H1 (cell line): ENCODE measurements around the gene S100A16. TPM values are rescaled to one million over a fixed set of nuclear protein-coding genes. Genes with fewer than 3 reads are reported as not detected.
"Not testable (repeated sequence)": the region's sequence is repeated elsewhere in the genome, so short reads cannot be mapped to it uniquely, and the experiment has no call there.

Source experiments
- CTCF ChIA-PET: fragments of 300-600 bp; sonication (Branson Sonifier 250); formaldehyde crosslinking; loops from one replicate; lab custom pipeline; 2021; ENCODE audit not compliant: partially characterized antibody; lab: Charles Lee
- POLR2A ChIA-PET: fragments of 300-600 bp; sonication (Branson Sonifier 250); formaldehyde crosslinking; loops from one replicate; lab custom pipeline; 2021; ENCODE audit warnings: inconsistent platforms; ENCODE audit not compliant: partially characterized antibody; lab: Charles Lee
- DNase-seq, 2 experiments: peaks; one replicate each; pipeline versions ENCODE4 v3.0.0 to v3.0.0-alpha.2; 2010 to 2022; ENCODE audit warnings: low spot score in 2 of 2, low read depth in 1 of 2, mixed read lengths in 1 of 2
- FAIRE-seq: peaks from 2 replicates; lab custom pipeline; 2011; peaks lifted over from hg19 to GRCh38; lab: Jason Lieb, UNC
- H2AFZ ChIP-seq: 2 replicates; pipeline ENCODE4 v1.8.1; 2012; ENCODE audit warnings: low read length, inconsistent platforms
- H2AK5ac ChIP-seq: 2 replicates; pipeline ENCODE4 v1.6.1; 2013; ENCODE audit warnings: low read depth, low read length
- H2BK120ac ChIP-seq: replicated peaks from 2 replicates; pipeline ENCODE3; 2013; ENCODE audit warnings: low read depth, low read length, inconsistent platforms
- H2BK12ac ChIP-seq: 2 replicates; pipeline ENCODE4 v1.6.1; 2013; ENCODE audit warnings: low read depth, low read length
- H2BK15ac ChIP-seq: 2 replicates; pipeline ENCODE4 v1.6.1; 2013; ENCODE audit warnings: low read length
- H2BK20ac ChIP-seq: 2 replicates; pipeline ENCODE4 v1.6.1; 2013; ENCODE audit warnings: low read length
- H2BK5ac ChIP-seq: 2 replicates; pipeline ENCODE4 v1.6.1; 2013; ENCODE audit warnings: low read depth, low read length
- H3K14ac ChIP-seq: 2 replicates; pipeline ENCODE4 v1.6.1; 2013; ENCODE audit warnings: inconsistent platforms; ENCODE audit not compliant: insufficient read length
- H3K18ac ChIP-seq: 2 replicates; pipeline ENCODE4 v1.6.1; 2013; ENCODE audit warnings: low read length; ENCODE audit errors: extremely low read depth
- H3K23ac ChIP-seq: 2 replicates; pipeline ENCODE4 v1.6.1; 2013; ENCODE audit warnings: inconsistent platforms; ENCODE audit not compliant: insufficient read length
- H3K23me2 ChIP-seq: 2 replicates; pipeline ENCODE4 v1.6.1; 2013; ENCODE audit warnings: low read depth, low read length
- H3K27ac ChIP-seq: 2 replicates; pipeline ENCODE4 v1.6.1; 2011; ENCODE audit warnings: low read depth, low read length, inconsistent platforms
- H3K27me3 ChIP-seq, 4 experiments: replicated peaks in 1 of 4; 1 replicate in 1 of 4; 2 replicates in 3 of 4; pipeline versions ENCODE4 v1.6.1 to v1.8.1; 2011 to 2013; ENCODE audit warnings: low read length in 3 of 4, mild to moderate bottlenecking in 3 of 4, inconsistent platforms in 2 of 4, mixed read lengths in 2 of 4, moderate library complexity in 1 of 4; ENCODE audit not compliant: control insufficient read depth in 3 of 4, insufficient read depth in 3 of 4; ENCODE audit errors: extremely low read depth in 1 of 4
- H3K36me3 ChIP-seq, 4 experiments: 2 replicates each; pipeline versions ENCODE4 v1.6.1 to v1.8.1; 2011 to 2013; ENCODE audit warnings: mild to moderate bottlenecking in 4 of 4, low read length in 3 of 4, moderate library complexity in 2 of 4, control low read depth in 1 of 4, inconsistent platforms in 1 of 4; ENCODE audit not compliant: insufficient read depth in 4 of 4, control insufficient read depth in 2 of 4
- H3K4ac ChIP-seq: replicated peaks from 2 replicates; pipeline ENCODE3; 2013; ENCODE audit warnings: low read length, low read depth, mixed read lengths, inconsistent platforms; ENCODE audit not compliant: insufficient read length
- H3K4me1 ChIP-seq, 4 experiments: replicated peaks in 1 of 4; 1 replicate in 1 of 4; 2 replicates in 3 of 4; pipeline versions ENCODE4 v1.6.1 to v1.8.1; 2011 to 2013; ENCODE audit warnings: low read length in 3 of 4, inconsistent platforms in 2 of 4, mixed read lengths in 1 of 4; ENCODE audit not compliant: insufficient read depth in 4 of 4, control insufficient read depth in 3 of 4
- H3K4me2 ChIP-seq, 2 experiments: 2 replicates each; pipeline versions ENCODE4 v1.6.1 to v1.8.1; 2011 to 2013; ENCODE audit warnings: low read depth in 2 of 2, low read length in 2 of 2, control low read depth in 1 of 2, inconsistent platforms in 1 of 2, mild to moderate bottlenecking in 1 of 2; ENCODE audit not compliant: insufficient read depth in 1 of 2
- H3K4me3 ChIP-seq, 4 experiments: fragments of 200-600, 300-600 bp in 1 of 4; sonication (generic), shearing (Covaris generic), sonication (Bioruptor Twin) in 1 of 4; 2 replicates each; pipeline versions ENCODE4 v1.5.1 to v1.8.1; 2011 to 2016; ENCODE audit warnings: low read length in 4 of 4, low read depth in 3 of 4, control low read depth in 2 of 4, inconsistent platforms in 2 of 4, mild to moderate bottlenecking in 2 of 4, mixed read lengths in 1 of 4, moderate library complexity in 1 of 4; ENCODE audit not compliant: insufficient read depth in 2 of 4; ENCODE audit errors: extremely low read depth in 1 of 4
- H3K56ac ChIP-seq: replicated peaks from 2 replicates; pipeline ENCODE3; 2013; ENCODE audit warnings: low read depth, mild to moderate bottlenecking, mixed read lengths, low read length, inconsistent platforms; ENCODE audit not compliant: insufficient read length
- H3K79me1 ChIP-seq: 2 replicates; pipeline ENCODE4 v1.6.1; 2013; ENCODE audit warnings: low read depth, low read length, control low read depth
- H3K79me2 ChIP-seq, 2 experiments: 2 replicates each; pipeline versions ENCODE4 v1.6.1 to v1.8.1; 2012 to 2013; ENCODE audit warnings: low read length in 2 of 2, mild to moderate bottlenecking in 2 of 2, inconsistent platforms in 1 of 2; ENCODE audit not compliant: insufficient read depth in 2 of 2, control insufficient read depth in 1 of 2
- H3K9ac ChIP-seq, 4 experiments: replicated peaks in 1 of 4; 1 replicate in 1 of 4; 2 replicates in 3 of 4; pipeline versions ENCODE4 v1.6.1 to v1.8.1; 2011 to 2013; ENCODE audit warnings: low read depth in 3 of 4, low read length in 3 of 4, control low read depth in 2 of 4, mild to moderate bottlenecking in 2 of 4, moderate library complexity in 2 of 4, inconsistent platforms in 1 of 4; ENCODE audit errors: extremely low read depth in 1 of 4
- H3K9me3 ChIP-seq, 2 experiments: 2 replicates each; pipeline versions ENCODE4 v1.6.1 to v1.8.1; 2012 to 2013; ENCODE audit warnings: mild to moderate bottlenecking in 2 of 2, moderate library complexity in 2 of 2, control low read depth in 1 of 2, inconsistent platforms in 1 of 2, low read depth in 1 of 2, low read length in 1 of 2, mixed read lengths in 1 of 2; ENCODE audit not compliant: insufficient read depth in 2 of 2
- H4K20me1 ChIP-seq, 2 experiments: replicated peaks in 1 of 2; 2 replicates each; pipeline versions ENCODE3 to v1.8.1; 2011 to 2013; ENCODE audit warnings: inconsistent platforms in 2 of 2, low read length in 2 of 2, mild to moderate bottlenecking in 1 of 2; ENCODE audit not compliant: insufficient read depth in 2 of 2, control insufficient read depth in 1 of 2
- H4K5ac ChIP-seq: 2 replicates; pipeline ENCODE4 v1.6.1; 2013; ENCODE audit warnings: low read length, low read depth, mixed read lengths, inconsistent platforms; ENCODE audit not compliant: insufficient read length
- H4K8ac ChIP-seq: 2 replicates; pipeline ENCODE4 v1.8.0; 2013; ENCODE audit warnings: mild to moderate bottlenecking, moderate library complexity, low read length, inconsistent platforms; ENCODE audit not compliant: insufficient read depth; ENCODE audit errors: extremely low read depth
- H4K91ac ChIP-seq: replicated peaks from 2 replicates; pipeline ENCODE3; 2013; ENCODE audit warnings: low read length, mixed read lengths, inconsistent platforms; ENCODE audit not compliant: insufficient read length
- BRCA1 ChIP-seq: IDR thresholded peaks from 2 replicates; pipeline ENCODE4 v1.6.1; 2012; ENCODE audit warnings: low read depth, low read length, improper control_type of control experiment
- CTBP2 ChIP-seq: IDR thresholded peaks from 2 replicates; pipeline ENCODE4 v1.7.0; 2011; ENCODE audit warnings: borderline replicate concordance, mild to moderate bottlenecking, moderate library complexity, mixed read lengths, low read length; ENCODE audit not compliant: insufficient read depth, insufficient read length
- HDAC6 ChIP-seq: IDR thresholded peaks from one replicate; pipeline ENCODE4 v1.7.1; 2012; ENCODE audit warnings: low read depth, mild to moderate bottlenecking, inconsistent platforms, low read length, moderate library complexity
- POLR2AphosphoS5 ChIP-seq: IDR thresholded peaks from 2 replicates; pipeline ENCODE4 v1.6.1; 2011; ENCODE audit warnings: low read depth, low read length
- WGBS, 2 experiments: shearing (Covaris generic) in 1 of 2; methylation state at CpG; one replicate each; pipeline versions ENCODE4 v1.1.6 to v1.1.7; 2013 to 2015; ENCODE audit warnings: low lambda C conversion rate in 2 of 2, mixed read lengths in 2 of 2, inconsistent platforms in 1 of 2, low coverage in 1 of 2, missing lambda C conversion rate in 1 of 2; ENCODE audit not compliant: insufficient replicate concordance in 2 of 2, insufficient coverage in 1 of 2, insufficient read length in 1 of 2; ENCODE audit errors: extremely low coverage in 1 of 2, missing lambda C conversion rate in 1 of 2; 5-methylcytosine and 5-hydroxymethylcytosine counted together
- polyA plus RNA-seq, 7 experiments: library from polyadenylated mRNA; depleted of rRNA in 3 of 7; stranded (reverse) in 5 of 7; unstranded in 2 of 7; fragments of >200 nt in 5 of 7; fragments of 200-250 nt in 2 of 7; gene quantifications; 1 replicate in 5 of 7; 2 replicates in 1 of 7; 4 replicates in 1 of 7; pipeline versions ENCODE4 v1.2.1 to v1.2.3, GENCODE V29; 2011 to 2013; ENCODE audit warnings: missing spikeins in 2 of 7, mixed read lengths in 2 of 7
- total RNA-seq: library from RNA; stranded (reverse); fragmentation: NEBNext Ultra II Directional; extraction: Animal tissue kit (Norgen Biotek cat#: 25700); gene quantifications from 2 replicates; pipeline ENCODE4 v1.2.1, GENCODE V29; 2021
- TF ChIP-seq, protein P1 (sequence below), 3 experiments: IDR thresholded peaks; 1 replicate in 2 of 3; 2 replicates in 1 of 3; pipeline versions ENCODE4 v1.5.1 to v1.6.1; 2011; ENCODE audit warnings: low read length in 3 of 3, mild to moderate bottlenecking in 3 of 3, inconsistent platforms in 2 of 3, low read depth in 1 of 3, moderate library complexity in 1 of 3; ENCODE audit not compliant: insufficient read depth in 1 of 3; ENCODE audit errors: control extremely low read depth in 1 of 3
- TF ChIP-seq, protein P2 (sequence below): IDR thresholded peaks from 2 replicates; pipeline ENCODE4 v1.6.1; 2011; ENCODE audit warnings: low read depth, mild to moderate bottlenecking, low read length; ENCODE audit not compliant: insufficient read depth

S100A16 gene
- total and polyA plus RNA-seq, 2 of the 8 experiments (the other 6 are each of a cell fraction or from before 2014, with no cell fraction given), result 14.9 to 61.4 TPM

DNA sequence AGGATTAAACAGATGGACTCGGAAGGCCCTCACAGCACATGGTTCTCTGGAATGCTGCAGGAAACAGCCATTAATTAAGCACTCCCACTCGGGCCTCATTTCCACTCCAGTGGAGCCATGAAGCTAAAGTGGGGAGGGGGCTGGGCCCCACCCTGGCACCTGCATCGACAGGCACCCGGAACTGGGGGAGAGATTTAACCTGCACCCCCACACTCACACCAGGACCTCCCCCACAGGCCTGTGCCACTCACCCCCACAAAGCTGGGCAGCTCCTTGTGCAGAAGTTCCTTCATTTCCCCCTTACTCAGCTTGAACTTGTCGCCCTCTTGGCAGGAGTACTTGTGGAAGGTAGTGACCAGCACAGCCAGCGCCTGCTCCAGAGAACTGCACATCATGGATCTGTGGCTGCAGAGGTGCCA, 49.4 kb downstream of the S100A16 start (continued):
- TF ChIP-seq CTBP2, result no peak
- no peak for TF ChIP-seq HDAC6
- TF ChIP-seq, protein P1, sequence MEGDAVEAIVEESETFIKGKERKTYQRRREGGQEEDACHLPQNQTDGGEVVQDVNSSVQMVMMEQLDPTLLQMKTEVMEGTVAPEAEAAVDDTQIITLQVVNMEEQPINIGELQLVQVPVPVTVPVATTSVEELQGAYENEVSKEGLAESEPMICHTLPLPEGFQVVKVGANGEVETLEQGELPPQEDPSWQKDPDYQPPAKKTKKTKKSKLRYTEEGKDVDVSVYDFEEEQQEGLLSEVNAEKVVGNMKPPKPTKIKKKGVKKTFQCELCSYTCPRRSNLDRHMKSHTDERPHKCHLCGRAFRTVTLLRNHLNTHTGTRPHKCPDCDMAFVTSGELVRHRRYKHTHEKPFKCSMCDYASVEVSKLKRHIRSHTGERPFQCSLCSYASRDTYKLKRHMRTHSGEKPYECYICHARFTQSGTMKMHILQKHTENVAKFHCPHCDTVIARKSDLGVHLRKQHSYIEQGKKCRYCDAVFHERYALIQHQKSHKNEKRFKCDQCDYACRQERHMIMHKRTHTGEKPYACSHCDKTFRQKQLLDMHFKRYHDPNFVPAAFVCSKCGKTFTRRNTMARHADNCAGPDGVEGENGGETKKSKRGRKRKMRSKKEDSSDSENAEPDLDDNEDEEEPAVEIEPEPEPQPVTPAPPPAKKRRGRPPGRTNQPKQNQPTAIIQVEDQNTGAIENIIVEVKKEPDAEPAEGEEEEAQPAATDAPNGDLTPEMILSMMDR (IDR thresholded peaks at IDR 0.05; ENCODE audit: control extremely low read depth in 1 of 3, insufficient read depth in 1 of 3, low read depth in 1 of 3, low read length in 3 of 3), result no peak
- TF ChIP-seq, protein P2, sequence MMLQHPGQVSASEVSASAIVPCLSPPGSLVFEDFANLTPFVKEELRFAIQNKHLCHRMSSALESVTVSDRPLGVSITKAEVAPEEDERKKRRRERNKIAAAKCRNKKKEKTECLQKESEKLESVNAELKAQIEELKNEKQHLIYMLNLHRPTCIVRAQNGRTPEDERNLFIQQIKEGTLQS, result no peak
- TF ChIP-seq POLR2AphosphoS5, result no peak
- TF ChIP-seq BRCA1, result no peak

DNA sequence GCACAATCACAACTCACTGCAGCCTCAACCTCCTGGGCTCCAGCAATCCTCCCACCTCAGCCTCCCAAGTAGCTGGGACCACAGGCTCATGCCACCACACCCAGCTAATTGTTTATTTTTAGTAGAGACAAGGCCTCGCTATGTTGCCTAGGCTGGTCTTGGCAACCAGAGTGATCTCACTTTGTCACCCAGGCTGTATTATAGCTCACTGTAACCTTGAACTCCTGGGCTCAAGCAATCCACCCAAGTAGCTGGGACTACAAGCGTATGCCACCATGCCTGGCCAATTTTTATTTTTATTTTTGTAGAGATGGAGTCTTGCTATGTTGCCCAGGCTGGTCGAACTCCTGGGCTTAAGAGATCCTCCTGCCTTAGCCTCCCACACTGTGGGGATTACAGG, 50.9 kb downstream of the S100A16 start:
- H3K18ac ChIP-seq, H4K8ac ChIP-seq, H3K23me2 ChIP-seq, H3K4ac ChIP-seq, H3K27ac ChIP-seq, H3K79me2 ChIP-seq, H2BK5ac ChIP-seq, H3K23ac ChIP-seq, H3K27me3 ChIP-seq, H3K9me3 ChIP-seq, H3K9ac ChIP-seq, H2BK12ac ChIP-seq, H3K36me3 ChIP-seq, H3K56ac ChIP-seq, H2BK120ac ChIP-seq, H3K4me3 ChIP-seq, H4K20me1 ChIP-seq, H4K5ac ChIP-seq, H2AK5ac ChIP-seq, FAIRE-seq, H3K4me2 ChIP-seq, H2BK15ac ChIP-seq, H2AFZ ChIP-seq, DNase-seq, H3K14ac ChIP-seq, H2BK20ac ChIP-seq, H3K79me1 ChIP-seq, H4K91ac ChIP-seq: not testable (repeated sequence)
- ChIA-PET POLR2A (interaction anchor here (1.0 kb wide), 2 partner anchors 10 to 37 kb away, joined by 3 read pairs; no protein-coding TSS in a partner anchor), CTCF (interaction anchor here (1.2 to 5.9 kb wide), 13 partner anchors 9 to 210 kb away, joined by 4 to 55 read pairs (median 5); partner anchors contain the start of genes S100A13, S100A14 and S100A6)
- peaks cover 4 to 14% (median 12%) of the 10 kb centered on the region in 4 experiments for H3K4me1 ChIP-seq
- 89% methylated on average over 3 of the region's 3 CpGs; no CpG with 5 or more reads in 1 of the 2 experiments for WGBS, 2 experiments
